GDM1 (cell line): ENCODE measurements around the gene CLIP1.
"Not testable (repeated sequence)": the region's sequence is repeated elsewhere in the genome, so short reads cannot be mapped to it uniquely, and the experiment has no call there.

Source experiments
- DNase-seq: peaks from one replicate; lab custom pipeline; 2025; lab: John Stamatoyannopoulos, UW

CLIP1 gene

GRCh38 chr12:122395319-122395718 is 27.1 kb downstream of the CLIP1 start:
- no peak for DNase-seq

- DNase-seq = no peak
Measured at GRCh38 chr12:122394626-122395194, 27.8 kb downstream of the CLIP1 start.

GRCh38 chr12:122393817-122394216 is 28.7 kb downstream of the CLIP1 start:
- DNase-seq = no peak

- DNase-seq = no peak
Measured at GRCh38 chr12:122392411-122392810, 30.1 kb downstream of the CLIP1 start.

GRCh38 chr12:122389677-122390076 is 32.8 kb downstream of the CLIP1 start:
- no peak for DNase-seq

- no peak for DNase-seq
Measured at GRCh38 chr12:122387887-122388286, 34.6 kb downstream of the CLIP1 start.

GRCh38 chr12:122385171-122386016 is 37.1 kb downstream of the CLIP1 start:
- no peak for DNase-seq

GRCh38 chr12:122382919-122383350 is 39.5 kb downstream of the CLIP1 start:
- DNase-seq = no peak

GRCh38 chr12:122381021-122381420 is 41.4 kb downstream of the CLIP1 start:
- no peak for DNase-seq

- DNase-seq = not testable (repeated sequence)
Measured at GRCh38 chr12:122376751-122377150, 45.7 kb downstream of the CLIP1 start.

- DNase-seq = no peak
Measured at GRCh38 chr12:122374707-122375106, 47.8 kb downstream of the CLIP1 start.

- DNase-seq = peak; percentile 10
Measured at GRCh38 chr12:122371475-122372045, 50.9 kb downstream of the CLIP1 start.

- no peak for DNase-seq
Measured at GRCh38 chr12:122368361-122369073, 54.0 kb downstream of the CLIP1 start.

GRCh38 chr12:122367632-122368031 is 54.8 kb downstream of the CLIP1 start:
- not testable (repeated sequence) for DNase-seq

GRCh38 chr12:122366685-122367475 is 55.6 kb downstream of the CLIP1 start:
- no peak for DNase-seq

- DNase-seq = not testable (repeated sequence)
Measured at GRCh38 chr12:122365226-122365625, 57.2 kb downstream of the CLIP1 start.

- DNase-seq = no peak
Measured at GRCh38 chr12:122363782-122364181, 58.7 kb downstream of the CLIP1 start.

- DNase-seq = no peak
Measured at GRCh38 chr12:122362755-122363154, 59.7 kb downstream of the CLIP1 start.

- DNase-seq = not testable (repeated sequence)
Measured at GRCh38 chr12:122358403-122358802, 64.1 kb downstream of the CLIP1 start.

- not testable (repeated sequence) for DNase-seq
Measured at GRCh38 chr12:122357536-122357935, 64.9 kb downstream of the CLIP1 start.

GRCh38 chr12:122356991-122357390 is 65.5 kb downstream of the CLIP1 start:
- not testable (repeated sequence) for DNase-seq
